B cell (primary cell): Measurements from ENCODE around the gene GJB2. TPM values are rescaled to one million over a fixed set of nuclear protein-coding genes. Genes with fewer than 3 reads are reported as not detected.
A peak's percentile ranks its signal among the peaks of the same experiment; 100 is the strongest.

Experiments
- ATAC-seq: fragments of 200-7000 bp; cut with Tn5 transposase; one replicate; pipeline ENCODE4 v1.10.0; 2021; ENCODE audit warnings: low read depth, mild to moderate bottlenecking, moderate number of reproducible peaks, moderate library complexity
- CTCF ChIA-PET: fragments of 350-600 bp; sonication (Branson Sonifier 250); formaldehyde crosslinking; loops from one replicate; lab custom pipeline; 2021; ENCODE audit warnings: antibody characterized with exemption, inconsistent platforms; lab: Charles Lee
- POLR2A ChIA-PET: fragments of 350-600 bp; sonication (Branson Sonifier 250); formaldehyde crosslinking; loops from one replicate; lab custom pipeline; 2021; ENCODE audit warnings: antibody characterized with exemption; lab: Charles Lee
- DNase-seq: peaks from one replicate; pipeline ENCODE4 v3.0.0; 2013
- H2AFZ ChIP-seq: 2 replicates; pipeline ENCODE4 v1.6.1; 2012; ENCODE audit warnings: mild to moderate bottlenecking, low read depth, low read length; ENCODE audit not compliant: insufficient read depth, poor library complexity, severe bottlenecking
- H3K27ac ChIP-seq, 2 donors: 1 replicate in 1 of 2; 2 replicates in 1 of 2; pipeline ENCODE4 v1.5.1; 2012 to 2013; ENCODE audit warnings: low read length in 2 of 2, mild to moderate bottlenecking in 2 of 2, moderate library complexity in 1 of 2
- H3K27me3 ChIP-seq, 4 experiments: fragments of 200-600 bp in 1 of 4; sonication (generic) in 1 of 4; replicated peaks in 1 of 4; 1 replicate in 2 of 4; 2 replicates in 2 of 4; pipeline versions ENCODE4 v1.6.1 to v1.7.0; 2013 to 2016; ENCODE audit warnings: low read length in 3 of 4, mild to moderate bottlenecking in 2 of 4, mixed read lengths in 1 of 4, moderate library complexity in 1 of 4; ENCODE audit not compliant: insufficient read depth in 4 of 4, control insufficient read depth in 3 of 4; ENCODE audit errors: control extremely low read depth in 1 of 4
- H3K36me3 ChIP-seq, 2 experiments: replicated peaks in 1 of 2; 1 replicate in 1 of 2; 2 replicates in 1 of 2; pipeline versions ENCODE4 v1.6.1 to v1.7.1; 2013; ENCODE audit warnings: low read length in 1 of 2; ENCODE audit not compliant: insufficient read depth in 2 of 2, control insufficient read depth in 1 of 2; ENCODE audit errors: control extremely low read depth in 1 of 2, extremely low read depth in 1 of 2
- H3K4me1 ChIP-seq, 2 donors: fragments of 200-600 bp in 1 of 2; sonication (generic) in 1 of 2; 1 replicate in 1 of 2; 2 replicates in 1 of 2; pipeline versions ENCODE4 v1.5.1 to v1.6.1; 2013 to 2017; ENCODE audit warnings: low read length in 2 of 2; ENCODE audit not compliant: control insufficient read depth in 2 of 2, insufficient read depth in 2 of 2
- H3K4me2 ChIP-seq: replicated peaks from 2 replicates; pipeline ENCODE3; 2012; ENCODE audit warnings: mild to moderate bottlenecking, low read depth, low read length; ENCODE audit not compliant: poor library complexity, severe bottlenecking
- H3K4me3 ChIP-seq, 5 experiments: fragments of 200-600 bp in 1 of 5; sonication (generic) in 1 of 5; 1 replicate in 3 of 5; 2 replicates in 2 of 5; pipeline versions ENCODE4 v1.5.1 to v1.7.0; 2011 to 2016; ENCODE audit warnings: low read length in 4 of 5, mild to moderate bottlenecking in 4 of 5, low read depth in 2 of 5, control low read depth in 1 of 5, moderate library complexity in 1 of 5; ENCODE audit not compliant: insufficient read depth in 1 of 5; ENCODE audit errors: control extremely low read depth in 1 of 5, extremely low read depth in 1 of 5
- H3K79me2 ChIP-seq: fragments of 200-600 bp; sonication (generic); one replicate; pipeline ENCODE4 v1.6.0; 2016; ENCODE audit warnings: low read length; ENCODE audit not compliant: control insufficient read depth, insufficient read depth
- H3K9ac ChIP-seq: fragments of 200-600 bp; sonication (generic); 2 replicates; pipeline ENCODE4 v1.6.1; 2017; ENCODE audit warnings: mild to moderate bottlenecking, low read length, moderate library complexity
- H3K9me3 ChIP-seq, 3 donors: one replicate each; pipeline versions ENCODE4 v1.6.1 to v1.7.1; 2013; ENCODE audit warnings: low read length in 2 of 3; ENCODE audit not compliant: control insufficient read depth in 2 of 3, insufficient read depth in 1 of 3; ENCODE audit errors: control extremely low read depth in 1 of 3
- H4K20me1 ChIP-seq: 2 replicates; pipeline ENCODE4 v1.6.0; 2012; ENCODE audit warnings: mild to moderate bottlenecking, low read length; ENCODE audit not compliant: insufficient read depth, control insufficient read depth, poor library complexity, severe bottlenecking
- H3K27ac Mint-ChIP-seq: one replicate; pipeline ENCODE4 v1.8.0; 2021; ENCODE audit warnings: mixed read lengths
- H3K27me3 Mint-ChIP-seq: one replicate; pipeline ENCODE4 v1.8.0; 2021; ENCODE audit warnings: mixed read lengths
- H3K4me1 Mint-ChIP-seq: one replicate; pipeline ENCODE4 v1.8.0; 2021; ENCODE audit warnings: mixed read lengths
- H3K4me3 Mint-ChIP-seq: one replicate; pipeline ENCODE4 v1.8.0; 2021; ENCODE audit warnings: mixed read lengths
- H3K9me3 Mint-ChIP-seq: one replicate; pipeline ENCODE4 v1.8.0; 2022; ENCODE audit warnings: mixed read lengths; ENCODE audit not compliant: insufficient read depth
- CTCF ChIP-seq: fragments of 200-600 bp; IDR thresholded peaks from one replicate; pipeline ENCODE4 v1.8.0; 2022; ENCODE audit warnings: antibody characterized with exemption, mild to moderate bottlenecking
- EZH2 ChIP-seq: IDR thresholded peaks from 2 replicates; pipeline ENCODE4 v1.6.1; 2012; ENCODE audit warnings: borderline replicate concordance, low read depth, mild to moderate bottlenecking, moderate library complexity, low read length; ENCODE audit not compliant: insufficient read depth, poor library complexity, severe bottlenecking
- WGBS: methylation state at CpG from one replicate; pipeline ENCODE4 v1.1.5; 2013; ENCODE audit warnings: missing lambda C conversion rate; ENCODE audit not compliant: insufficient coverage; 5-methylcytosine and 5-hydroxymethylcytosine counted together
- intact Hi-C: fragments of 100-400 bp; cut with micrococcal nuclease; formaldehyde crosslinking; loops from one replicate; pipeline ENCODE4 v1.10.0; 2022
- polyA plus RNA-seq: library from polyadenylated mRNA; depleted of rRNA; stranded (reverse); fragments of >200 nt; gene quantifications from 2 replicates; pipeline ENCODE4 v1.2.3, GENCODE V29; 2012
- total RNA-seq, 2 donors: library from RNA; stranded (reverse); fragments of 120-200 nt in 1 of 2; gene quantifications; 1 replicate in 1 of 2; 2 replicates in 1 of 2; pipeline versions ENCODE4 v1.2.3 to v1.2.4, GENCODE V29; 2013 to 2022

GJB2 gene
- total and polyA plus RNA-seq, 2 donors (not counting 1 experiment from before 2014, with no cell fraction given), result not detected

DNA sequence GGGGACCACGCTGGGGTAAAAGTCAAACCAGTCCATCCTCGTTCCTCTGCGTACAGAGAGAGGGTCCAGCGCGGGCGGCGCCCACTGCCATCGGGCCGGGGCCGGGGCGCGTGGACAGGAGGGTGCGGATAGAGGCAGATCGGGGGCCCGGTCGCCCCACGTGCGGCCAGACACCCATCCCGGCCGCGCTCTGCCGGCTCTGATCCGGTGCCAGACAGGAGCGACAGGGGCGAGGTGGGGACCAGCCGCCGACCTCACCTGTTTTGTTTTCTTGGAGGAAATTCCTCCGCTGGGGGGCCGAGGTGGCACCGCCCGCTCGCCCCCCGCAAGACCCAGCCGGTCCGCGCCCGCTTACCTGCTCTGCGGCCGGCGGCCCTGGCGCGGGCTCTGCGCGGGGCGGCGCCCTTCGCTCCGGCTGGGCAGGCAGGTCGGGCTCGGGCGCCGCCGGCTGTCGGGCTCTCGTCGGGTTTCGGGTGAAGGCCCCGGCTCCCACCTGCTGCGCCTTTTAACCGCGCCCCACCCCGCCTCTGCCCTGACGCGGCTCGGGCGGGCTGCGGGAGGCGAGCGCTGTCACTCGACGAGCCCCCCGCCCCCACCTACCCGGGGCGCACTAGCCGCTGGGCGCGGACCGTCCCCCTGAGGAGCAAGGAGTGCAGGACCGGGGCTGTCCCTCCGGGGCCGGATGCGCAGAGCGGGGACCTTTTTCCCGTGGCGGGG lies 39.3 kb upstream of the GJB2 start, which contains the start of gene GJB6:
TSS of gene GJB6 (minus strand) at position 481 of the 717 bp plus-strand sequence. CDS start 8,839 bp downstream, outside the sequence.
- H3K27ac ChIP-seq, result no peak within 1 kb of the TSS
- Mint-ChIP-seq H3K4me3 (peak within 1 kb of the TSS; percentile 68), H3K4me1 (peaks cover 14% of the 10 kb centered on the region), H3K27me3 (peaks cover 60% of the 10 kb centered on the region), H3K9me3 (no peaks in the 10 kb centered on the region), H3K27ac (no peak within 1 kb of the TSS)
- no peaks in the 10 kb centered on the region for H3K36me3 ChIP-seq
- H3K9me3 ChIP-seq, result peaks cover 0 to 3% (median 0%) of the 10 kb centered on the region in 3 donors
- H3K4me2 ChIP-seq, result peak within 1 kb of the TSS; percentile 66
- WGBS, result 3% methylated on average over 85 of the region's 85 CpGs
- peaks cover 0 to 30% (median 13%) of the 10 kb centered on the region in 4 experiments for H3K27me3 ChIP-seq
- no peak for TF ChIP-seq EZH2
- no peak for TF ChIP-seq CTCF
- no peak for ATAC-seq
- DNase-seq, result peak; percentile 14
- peak within 1 kb of the TSS; percentile 56 for H2AFZ ChIP-seq
- H3K79me2 ChIP-seq, result no peaks in the 10 kb centered on the region
- H3K9ac ChIP-seq, result peak within 1 kb of the TSS; percentile 32
- no peaks in the 10 kb centered on the region for H4K20me1 ChIP-seq
- H3K4me3 ChIP-seq, result peak within 1 kb of the TSS in 2 of 5 experiments; percentile 8 to 24
- CTCF ChIA-PET, result interaction anchor here (1.3 kb wide), 1 partner anchor 35 kb away, joined by 3 read pairs; no protein-coding TSS in a partner anchor
- intact Hi-C loops, result no loop called here
- peaks cover 9 to 15% of the 10 kb centered on the region in 2 donors for H3K4me1 ChIP-seq
- POLR2A ChIA-PET, result no interaction called here
